ENCODE data around the gene SYPL1.

Gene SYPL1

DNA sequence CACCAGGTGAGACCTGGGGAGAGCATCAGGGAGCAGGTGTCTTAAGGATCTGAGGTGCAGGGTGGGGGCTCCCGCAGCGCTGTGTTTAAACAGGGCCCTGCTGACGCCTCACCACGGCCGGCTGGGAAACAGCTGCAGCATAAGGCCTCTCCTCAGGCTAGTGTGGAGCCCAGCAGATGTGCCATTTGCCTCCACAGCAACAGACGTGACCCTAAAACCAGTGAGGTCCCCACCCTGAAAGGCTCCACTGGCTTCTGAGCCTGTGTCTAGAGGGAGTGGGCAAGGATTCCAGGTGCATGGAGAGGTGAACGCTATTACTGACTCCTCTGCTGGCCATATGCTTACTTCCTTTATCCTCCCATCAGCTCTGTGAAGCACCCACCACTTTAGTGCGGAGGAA, 47.8 kb downstream of the SYPL1 start:
- DNase-seq (ENCODE audit: extremely low spot score) = no peak
- no peak for TF ChIP-seq HDGF (IDR thresholded peaks at IDR 0.05; ENCODE audit: borderline replicate concordance)

DNA sequence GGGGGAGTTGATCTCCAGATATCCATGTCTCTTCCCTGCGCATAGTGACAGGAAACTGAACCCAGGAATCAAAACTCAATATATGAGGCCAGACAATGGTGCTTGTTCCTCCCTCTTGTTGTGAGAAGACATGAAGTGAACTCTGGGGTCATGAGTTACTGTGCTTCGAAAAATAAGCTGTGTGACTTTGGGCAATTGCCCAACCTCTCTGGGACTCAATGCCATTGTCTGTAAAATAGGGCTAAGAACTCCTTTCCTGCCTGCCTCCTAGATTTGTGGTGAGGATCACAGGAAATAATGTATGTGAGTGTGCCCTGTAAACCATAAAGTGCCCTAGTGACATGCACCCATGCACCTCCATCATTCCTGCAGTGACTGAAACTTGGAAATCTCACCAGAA, 48.4 kb downstream of the SYPL1 start:
- POLR2A ChIA-PET = no interaction called here
- TF ChIP-seq FOXK2 (IDR thresholded peaks at IDR 0.05) (no peak), FOXM1 (IDR thresholded peaks at IDR 0.05; ENCODE audit: borderline replicate concordance) (no peak), LEF1 (IDR thresholded peaks at IDR 0.05; ENCODE audit: borderline replicate concordance) (no peak), ARNT (IDR thresholded peaks at IDR 0.05) (no peak), CTBP1 (IDR thresholded peaks at IDR 0.05; ENCODE audit: borderline replicate concordance) (no peak), TARDBP (IDR thresholded peaks at IDR 0.05) (no peak), HDGF (IDR thresholded peaks at IDR 0.05; ENCODE audit: borderline replicate concordance) (no peak), L3MBTL2 (conservative IDR thresholded peaks at IDR 0.05) (no peak), ELF4 (IDR thresholded peaks at IDR 0.05) (no peak), SP1 (IDR thresholded peaks at IDR 0.05) (no peak), FOXA1 (IDR thresholded peaks at IDR 0.05) (no peak), SUZ12 (IDR thresholded peaks at IDR 0.05) (no peak), BHLHE40 (IDR thresholded peaks at IDR 0.05; ENCODE audit: borderline replicate concordance) (no peak), NFRKB (IDR thresholded peaks at IDR 0.05) (no peak), ZNF384 (IDR thresholded peaks at IDR 0.05) (no peak)
- TF ChIP-seq, protein P1, sequence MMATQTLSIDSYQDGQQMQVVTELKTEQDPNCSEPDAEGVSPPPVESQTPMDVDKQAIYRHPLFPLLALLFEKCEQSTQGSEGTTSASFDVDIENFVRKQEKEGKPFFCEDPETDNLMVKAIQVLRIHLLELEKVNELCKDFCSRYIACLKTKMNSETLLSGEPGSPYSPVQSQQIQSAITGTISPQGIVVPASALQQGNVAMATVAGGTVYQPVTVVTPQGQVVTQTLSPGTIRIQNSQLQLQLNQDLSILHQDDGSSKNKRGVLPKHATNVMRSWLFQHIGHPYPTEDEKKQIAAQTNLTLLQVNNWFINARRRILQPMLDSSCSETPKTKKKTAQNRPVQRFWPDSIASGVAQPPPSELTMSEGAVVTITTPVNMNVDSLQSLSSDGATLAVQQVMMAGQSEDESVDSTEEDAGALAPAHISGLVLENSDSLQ (IDR thresholded peaks at IDR 0.05) = no peak
- no peak for DNase-seq (ENCODE audit: extremely low spot score)
- CTCF ChIA-PET = no interaction called here

More for the DNA sequence above, 47.8 kb downstream of the SYPL1 start:
- ChIA-PET POLR2A (interaction anchor here (1.7 kb wide), 1 partner anchor 49 kb away, joined by 3 read pairs; no protein-coding TSS in a partner anchor), CTCF (no interaction called here)

DNA sequence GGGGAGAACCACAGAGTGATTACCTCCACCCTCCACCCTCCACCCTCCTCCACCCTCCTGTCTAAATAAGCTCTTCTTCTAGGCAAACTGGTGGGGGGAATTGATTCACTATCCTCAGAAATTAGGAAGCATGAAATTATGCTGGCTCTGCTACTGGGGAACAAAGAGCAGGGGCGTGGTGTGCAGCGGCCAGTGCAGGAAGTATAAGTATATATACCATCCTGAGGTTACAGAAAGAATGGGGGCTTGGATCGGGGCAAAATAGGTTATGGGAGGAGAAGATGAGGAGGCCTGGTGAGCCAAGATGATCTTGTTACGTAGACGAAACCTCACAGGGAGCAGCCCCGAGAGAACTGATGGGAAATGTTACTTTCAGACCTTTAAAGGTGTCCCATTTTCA, 49.1 kb downstream of the SYPL1 start:
- ChIA-PET POLR2A (no interaction called here), CTCF (no interaction called here)
- no peak for DNase-seq (ENCODE audit: extremely low spot score)
- TF ChIP-seq ZNF384 (IDR thresholded peaks at IDR 0.05) (no peak), LEF1 (IDR thresholded peaks at IDR 0.05; ENCODE audit: borderline replicate concordance) (no peak), FOXK2 (IDR thresholded peaks at IDR 0.05) (no peak), BHLHE40 (IDR thresholded peaks at IDR 0.05; ENCODE audit: borderline replicate concordance) (no peak), L3MBTL2 (conservative IDR thresholded peaks at IDR 0.05) (no peak), TARDBP (IDR thresholded peaks at IDR 0.05) (no peak), ARNT (IDR thresholded peaks at IDR 0.05) (no peak), SP1 (IDR thresholded peaks at IDR 0.05) (no peak), CTBP1 (IDR thresholded peaks at IDR 0.05; ENCODE audit: borderline replicate concordance) (no peak), NFRKB (IDR thresholded peaks at IDR 0.05) (no peak), ELF4 (IDR thresholded peaks at IDR 0.05) (no peak), HDGF (IDR thresholded peaks at IDR 0.05; ENCODE audit: borderline replicate concordance) (no peak), SUZ12 (IDR thresholded peaks at IDR 0.05) (no peak), FOXM1 (IDR thresholded peaks at IDR 0.05; ENCODE audit: borderline replicate concordance) (no peak), FOXA1 (IDR thresholded peaks at IDR 0.05) (no peak)
- TF ChIP-seq, protein P1 (IDR thresholded peaks at IDR 0.05) = no peak

DNA sequence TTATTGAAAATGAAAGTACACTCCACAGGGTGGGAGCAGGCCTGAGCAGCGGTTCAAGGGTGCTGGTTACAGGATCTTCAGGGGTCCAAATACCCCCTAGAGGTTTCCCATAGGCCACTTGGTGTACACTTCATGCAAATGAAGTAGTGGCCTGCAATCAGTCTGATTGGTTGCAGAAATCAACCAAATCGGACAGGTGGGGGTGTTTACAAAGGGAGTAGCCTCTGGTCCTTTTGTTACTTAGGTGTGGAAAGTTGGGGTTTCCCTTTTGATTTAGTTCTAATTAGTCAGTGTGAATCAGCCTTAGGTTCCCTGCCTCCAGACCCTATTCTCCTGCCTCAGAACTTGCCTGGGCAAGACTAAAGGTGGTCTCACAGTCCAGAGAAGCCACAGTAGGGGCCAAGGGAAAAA, 49.6 kb downstream of the SYPL1 start:
- ChIA-PET CTCF (no interaction called here), POLR2A (no interaction called here)
- DNase-seq (ENCODE audit: extremely low spot score) = no peak
- TF ChIP-seq FOXK2 (IDR thresholded peaks at IDR 0.05) = no peak
- no peak for TF ChIP-seq BHLHE40 (IDR thresholded peaks at IDR 0.05; ENCODE audit: borderline replicate concordance)
- no peak for TF ChIP-seq SUZ12 (IDR thresholded peaks at IDR 0.05)
- TF ChIP-seq ELF4 (IDR thresholded peaks at IDR 0.05) = no peak
- TF ChIP-seq CTBP1 (IDR thresholded peaks at IDR 0.05; ENCODE audit: borderline replicate concordance) = no peak
- TF ChIP-seq ARNT (IDR thresholded peaks at IDR 0.05) = no peak
- TF ChIP-seq LEF1 (IDR thresholded peaks at IDR 0.05; ENCODE audit: borderline replicate concordance) = no peak
- TF ChIP-seq L3MBTL2 (conservative IDR thresholded peaks at IDR 0.05) = no peak
- TF ChIP-seq HDGF (IDR thresholded peaks at IDR 0.05; ENCODE audit: borderline replicate concordance) = no peak
- TF ChIP-seq FOXM1 (IDR thresholded peaks at IDR 0.05; ENCODE audit: borderline replicate concordance) = no peak
- TF ChIP-seq, protein P1 (IDR thresholded peaks at IDR 0.05) = no peak

DNA sequence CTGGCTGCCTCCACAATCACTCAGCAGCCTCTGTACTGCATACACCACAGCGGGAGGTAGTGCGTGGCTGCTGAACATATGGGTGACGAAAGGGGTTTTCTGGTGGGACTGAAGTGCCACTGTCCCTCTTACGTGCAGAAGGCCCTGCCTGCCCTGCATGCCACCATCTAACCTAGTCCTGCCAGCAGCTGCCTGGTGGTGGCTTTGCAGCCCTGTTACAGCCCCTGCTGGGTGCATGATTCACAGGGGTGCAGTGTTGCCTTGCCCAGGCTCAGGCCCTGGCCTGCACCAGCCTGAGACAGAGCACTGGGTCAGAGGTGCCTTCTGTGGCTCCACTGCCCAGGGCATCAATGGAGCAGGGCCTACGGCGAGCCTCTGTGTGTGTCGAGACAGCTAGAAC, 50.1 kb downstream of the SYPL1 start:
- CTCF ChIA-PET = no interaction called here

More for the DNA sequence above, 50.1 kb downstream of the SYPL1 start:
- POLR2A ChIA-PET = no interaction called here
- no peak for DNase-seq (ENCODE audit: extremely low spot score)
- TF ChIP-seq BHLHE40 (IDR thresholded peaks at IDR 0.05; ENCODE audit: borderline replicate concordance) (no peak), ELF4 (IDR thresholded peaks at IDR 0.05) (no peak), FOXK2 (IDR thresholded peaks at IDR 0.05) (no peak), LEF1 (IDR thresholded peaks at IDR 0.05; ENCODE audit: borderline replicate concordance) (no peak), FOXM1 (IDR thresholded peaks at IDR 0.05; ENCODE audit: borderline replicate concordance) (no peak), L3MBTL2 (conservative IDR thresholded peaks at IDR 0.05) (no peak), NFRKB (IDR thresholded peaks at IDR 0.05) (no peak), CTBP1 (IDR thresholded peaks at IDR 0.05; ENCODE audit: borderline replicate concordance) (no peak), FOXA1 (IDR thresholded peaks at IDR 0.05) (no peak), HDGF (IDR thresholded peaks at IDR 0.05; ENCODE audit: borderline replicate concordance) (no peak), SP1 (IDR thresholded peaks at IDR 0.05) (no peak), ZNF384 (IDR thresholded peaks at IDR 0.05) (no peak), TARDBP (IDR thresholded peaks at IDR 0.05) (no peak), ARNT (IDR thresholded peaks at IDR 0.05) (no peak), SUZ12 (IDR thresholded peaks at IDR 0.05) (no peak)
- TF ChIP-seq, protein P1 (IDR thresholded peaks at IDR 0.05) = no peak

Measured in HEK293T (cell line).